Stimulated activated naive CD8-positive, alpha-beta T cell treated with anti-CD3 and anti-CD28 coated beads, Interleukin-15, amount 100 ng/mL, for 72 hours (primary cell): Measurements from ENCODE around the gene SMOC1.
A peak's percentile ranks its signal among the peaks of the same experiment; 100 is the strongest.

Experiments
- ATAC-seq: fragments of 150-1000 bp; cut with Tn5 transposase; 2 replicates; pipeline ENCODE4 v1.10.0; 2021; ENCODE audit warnings: mild to moderate bottlenecking, moderate library complexity
- DNase-seq, 2 donors: peaks; one replicate each; pipeline ENCODE4 v3.0.0; 2021 to 2022
- H3K27ac Mint-ChIP-seq, 2 donors: one replicate each; pipeline ENCODE4 v1.8.0; 2022; ENCODE audit warnings: mild to moderate bottlenecking in 2 of 2, mixed read lengths in 2 of 2, moderate library complexity in 2 of 2
- H3K27me3 Mint-ChIP-seq: one replicate; pipeline ENCODE4 v1.8.0; 2022; ENCODE audit warnings: mixed read lengths
- H3K4me1 Mint-ChIP-seq: one replicate; pipeline ENCODE4 v1.8.0; 2022; ENCODE audit warnings: mild to moderate bottlenecking, mixed read lengths
- H3K4me3 Mint-ChIP-seq, 2 donors: one replicate each; pipeline ENCODE4 v1.8.0; 2022; ENCODE audit warnings: mild to moderate bottlenecking in 2 of 2, mixed read lengths in 2 of 2, moderate library complexity in 1 of 2
- H3K9me3 Mint-ChIP-seq, 2 donors: one replicate each; pipeline ENCODE4 v1.8.0; 2022; ENCODE audit warnings: mixed read lengths in 2 of 2

The SMOC1 gene

DNA sequence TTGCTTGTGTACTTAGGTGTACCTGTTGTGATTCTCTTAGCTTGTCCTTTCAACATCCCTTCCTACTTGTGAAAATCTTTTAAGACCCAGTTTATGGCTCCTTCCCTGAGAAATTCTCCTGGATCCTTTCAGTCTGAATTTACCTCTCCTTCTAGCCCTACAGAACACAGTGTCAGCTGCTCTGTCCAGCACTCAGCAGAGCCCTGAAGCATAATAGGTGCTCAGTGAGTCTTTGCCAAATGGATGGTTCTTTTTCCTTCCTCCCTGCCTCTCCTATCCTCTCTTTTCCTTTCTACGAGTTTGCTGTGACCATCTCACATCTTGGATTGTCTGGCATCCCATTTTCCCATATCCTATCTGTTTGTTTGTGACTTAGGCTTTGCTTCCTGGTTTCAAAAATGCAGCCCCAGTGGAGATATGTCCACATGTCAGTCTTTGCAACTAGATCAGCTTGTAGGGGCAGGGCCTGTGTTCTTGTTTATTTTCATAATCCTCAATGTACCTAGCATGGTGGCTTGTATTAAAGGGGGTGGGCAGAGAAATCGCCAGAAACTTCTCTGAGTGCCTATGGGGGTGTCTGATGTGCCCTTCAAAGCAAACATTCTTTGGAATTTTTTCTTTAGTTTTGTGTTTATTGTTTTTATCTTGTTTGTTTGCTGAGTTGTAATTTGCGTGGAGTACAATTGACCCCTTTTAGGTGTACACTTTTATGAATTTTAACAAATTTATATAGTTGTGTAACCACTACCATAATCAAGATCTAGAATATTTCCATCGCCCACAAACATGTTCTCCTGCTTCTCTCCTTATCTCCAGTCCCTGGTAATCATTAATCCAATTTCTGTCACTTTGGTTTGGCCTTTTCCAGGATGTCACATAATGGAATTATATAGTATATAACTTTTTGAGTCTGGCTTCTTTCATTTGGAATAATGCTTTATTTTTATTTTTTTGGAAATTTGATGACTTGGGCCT lies 62.8 kb downstream of the SMOC1 start:
- no peak overlapping the region for H3K27ac Mint-ChIP-seq
- H3K27me3 Mint-ChIP-seq, result peaks cover 59% of the 10 kb centered on the region
- H3K4me1 Mint-ChIP-seq, result no peaks in the 10 kb centered on the region
- DNase-seq (no peak), ATAC-seq (no peak)
- H3K9me3 Mint-ChIP-seq, result peaks cover 12 to 15% of the 10 kb centered on the region in 2 donors
- no peak overlapping the region for H3K4me3 Mint-ChIP-seq

DNA sequence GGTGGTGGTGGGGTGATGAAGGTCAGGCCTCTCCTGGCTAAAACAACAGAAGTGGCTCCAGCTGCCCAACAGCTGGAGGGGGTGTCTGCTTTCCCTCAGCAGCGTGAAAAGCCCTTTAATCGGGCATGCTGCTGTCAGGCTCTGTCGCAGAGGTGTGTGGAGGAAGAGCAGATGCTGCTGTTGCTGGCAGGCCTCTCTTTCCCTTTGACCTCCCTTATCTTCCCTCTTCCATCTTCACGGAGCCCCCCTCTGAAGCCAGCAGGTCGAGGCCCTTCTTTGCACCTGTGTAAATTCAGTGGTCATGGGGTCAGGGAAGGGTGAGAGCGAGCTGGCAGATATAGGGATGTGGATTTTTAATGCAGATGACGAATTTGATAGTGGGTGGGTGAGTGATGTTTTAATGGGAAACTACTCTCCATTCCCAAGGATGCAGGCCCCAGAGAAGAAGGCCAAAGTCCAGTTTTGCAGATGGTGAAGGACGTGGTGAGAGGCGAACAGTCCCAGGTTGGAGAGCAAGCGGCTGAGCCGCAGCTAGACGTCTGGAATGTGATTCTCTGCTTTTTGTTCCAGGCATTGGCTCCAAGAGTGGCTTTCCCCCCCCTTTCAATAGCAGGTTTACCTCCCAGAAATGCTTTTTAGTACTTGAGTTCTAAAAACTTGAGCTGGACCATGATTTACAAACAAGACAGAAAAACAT lies 64.0 kb downstream of the SMOC1 start:
- Mint-ChIP-seq H3K9me3 (peaks cover 15 to 17% of the 10 kb centered on the region in 2 donors), H3K4me1 (no peaks in the 10 kb centered on the region), H3K4me3 (no peak overlapping the region), H3K27ac (no peak overlapping the region), H3K27me3 (peaks cover 49% of the 10 kb centered on the region)
- no peak for ATAC-seq
- no peak for DNase-seq

DNA sequence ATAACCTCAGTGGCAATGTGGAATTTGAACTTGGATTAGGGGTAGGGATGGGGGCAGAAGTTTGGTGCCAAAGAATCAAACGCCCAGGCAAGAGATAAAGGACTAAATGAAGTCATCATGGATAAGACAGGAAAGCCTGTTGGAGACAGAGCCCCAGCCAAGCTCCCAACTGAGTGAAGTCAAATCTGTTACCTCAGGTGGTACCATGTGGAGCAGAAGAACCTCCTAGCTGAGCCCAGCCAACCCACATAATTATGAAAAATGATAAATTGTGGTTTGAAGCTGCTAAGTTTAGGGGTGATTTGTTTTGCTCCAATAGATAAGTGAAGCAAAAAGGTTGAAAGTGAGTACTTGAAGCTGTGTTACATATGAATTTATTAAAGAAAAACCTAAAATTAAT lies 66.1 kb downstream of the SMOC1 start:
- ATAC-seq, result no peak
- H3K27me3 Mint-ChIP-seq, result peaks cover 41% of the 10 kb centered on the region
- H3K4me3 Mint-ChIP-seq, result no peak overlapping the region
- no peaks in the 10 kb centered on the region for H3K4me1 Mint-ChIP-seq
- no peak for DNase-seq
- H3K9me3 Mint-ChIP-seq, result peaks cover 15 to 17% of the 10 kb centered on the region in 2 donors
- peak overlapping the region in 1 of 2 donors; percentile 8 for H3K27ac Mint-ChIP-seq

GRCh38 chr14:69945912-69946311 lies 66.7 kb downstream of the SMOC1 start:
- Mint-ChIP-seq H3K27ac (no peak overlapping the region), H3K4me1 (no peaks in the 10 kb centered on the region), H3K4me3 (no peak overlapping the region), H3K9me3 (peaks cover 15 to 17% of the 10 kb centered on the region in 2 donors), H3K27me3 (peaks cover 35% of the 10 kb centered on the region)
- DNase-seq (no peak), ATAC-seq (no peak)

DNA sequence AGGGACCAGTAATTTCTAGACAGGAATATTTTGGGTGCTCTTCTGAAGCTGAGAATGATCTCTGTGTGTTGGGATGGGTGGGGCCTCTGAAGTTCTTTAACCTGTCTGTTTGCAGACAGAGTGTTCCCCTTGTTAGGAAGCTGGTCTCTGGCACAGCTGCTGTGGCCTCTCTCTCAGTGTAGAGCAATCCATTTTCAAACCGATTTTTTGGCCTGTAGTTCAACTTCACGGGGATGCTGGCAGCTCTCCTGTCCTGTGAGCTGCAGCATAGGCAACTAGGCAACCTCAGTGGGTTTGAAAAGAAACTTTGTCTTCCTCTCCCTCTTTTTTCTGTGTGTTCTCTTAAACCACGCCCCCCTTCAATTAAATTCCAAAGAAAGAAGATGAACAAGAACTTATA lies 69.1 kb downstream of the SMOC1 start:
- peaks cover 20% of the 10 kb centered on the region for H3K27me3 Mint-ChIP-seq
- H3K4me3 Mint-ChIP-seq, result no peak overlapping the region
- DNase-seq, result no peak
- no peak overlapping the region for H3K27ac Mint-ChIP-seq
- H3K4me1 Mint-ChIP-seq, result no peaks in the 10 kb centered on the region
- no peak for ATAC-seq
- peaks cover 15 to 17% of the 10 kb centered on the region in 2 donors for H3K9me3 Mint-ChIP-seq

DNA sequence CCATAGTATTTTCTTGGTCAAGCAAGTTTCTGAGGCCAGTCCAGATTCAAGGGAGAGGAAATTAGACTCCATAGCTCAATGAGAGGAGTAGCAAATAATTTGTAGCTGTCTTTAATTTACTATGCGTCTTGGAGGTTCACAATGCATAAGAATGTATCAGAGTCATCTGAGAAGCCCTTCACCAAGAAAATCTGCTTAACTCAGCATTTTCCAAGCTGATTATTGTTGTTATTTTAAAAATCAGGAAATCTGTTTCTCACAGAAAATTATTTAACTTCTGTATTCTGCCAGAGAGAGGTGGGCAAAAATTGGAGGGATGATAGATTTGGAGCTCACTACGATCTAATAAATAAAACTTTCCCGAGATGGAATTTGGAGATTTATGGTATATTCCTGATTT lies 72.0 kb downstream of the SMOC1 start:
- no peak overlapping the region for H3K27ac Mint-ChIP-seq
- ATAC-seq, result no peak
- no peaks in the 10 kb centered on the region for H3K4me1 Mint-ChIP-seq

GRCh38 chr14:69951935-69952334 lies 72.7 kb downstream of the SMOC1 start:
- Mint-ChIP-seq H3K27me3 (peaks cover 35% of the 10 kb centered on the region), H3K4me1 (no peaks in the 10 kb centered on the region), H3K9me3 (peaks cover 3 to 5% of the 10 kb centered on the region in 2 donors), H3K4me3 (no peak overlapping the region), H3K27ac (no peak overlapping the region)
- ATAC-seq (no peak), DNase-seq (no peak)

More for the DNA sequence above, 72.0 kb downstream of the SMOC1 start:
- DNase-seq, result no peak
- H3K27me3 Mint-ChIP-seq, result peaks cover 29% of the 10 kb centered on the region
- H3K4me3 Mint-ChIP-seq, result no peak overlapping the region
- peaks cover 4 to 7% of the 10 kb centered on the region in 2 donors for H3K9me3 Mint-ChIP-seq

DNA sequence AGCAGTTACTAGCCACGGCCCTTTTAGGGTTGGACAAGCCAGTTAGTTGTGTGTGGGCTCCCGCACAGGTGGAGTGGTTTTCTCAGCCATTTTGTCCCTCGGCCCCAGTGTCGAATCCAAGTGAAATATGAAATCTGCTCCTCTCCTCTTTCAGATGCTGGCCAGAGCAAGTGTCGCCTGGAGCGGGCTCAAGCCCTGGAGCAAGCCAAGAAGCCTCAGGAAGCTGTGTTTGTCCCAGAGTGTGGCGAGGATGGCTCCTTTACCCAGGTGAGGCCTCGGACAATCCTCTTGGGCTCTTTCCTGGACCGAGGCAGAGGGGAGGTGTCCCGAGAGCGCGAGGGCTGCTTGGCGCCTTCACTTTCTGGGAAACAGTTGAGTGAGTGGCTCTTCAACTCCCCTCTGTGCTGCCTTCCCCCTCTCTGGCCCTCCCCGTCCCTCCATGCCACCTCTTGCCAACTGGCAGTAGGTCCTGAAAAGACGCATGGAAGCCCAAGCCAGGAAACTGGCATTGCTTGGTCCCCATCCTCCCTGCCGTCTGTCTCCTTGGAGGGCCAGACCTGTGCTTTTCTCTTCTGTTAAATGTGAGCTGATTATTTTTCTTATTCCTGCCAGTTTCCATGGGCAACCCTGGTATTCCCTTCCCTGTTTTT lies 74.2 kb downstream of the SMOC1 start:
- H3K27me3 Mint-ChIP-seq, result peaks cover 33% of the 10 kb centered on the region
- no peaks in the 10 kb centered on the region for H3K9me3 Mint-ChIP-seq
- H3K27ac Mint-ChIP-seq, result peak overlapping the region; percentile 27 to 28
- ATAC-seq, result no peak
- no peak for DNase-seq
- H3K4me3 Mint-ChIP-seq, result no peak overlapping the region
- no peaks in the 10 kb centered on the region for H3K4me1 Mint-ChIP-seq

- Mint-ChIP-seq H3K27ac (no peak overlapping the region), H3K9me3 (no peaks in the 10 kb centered on the region), H3K4me3 (no peak overlapping the region), H3K4me1 (no peaks in the 10 kb centered on the region), H3K27me3 (peaks cover 24% of the 10 kb centered on the region)
- no peak for DNase-seq
- ATAC-seq, result no peak
Measured at GRCh38 chr14:69955855-69956845, 76.9 kb downstream of the SMOC1 start.

GRCh38 chr14:69956970-69957369 lies 77.8 kb downstream of the SMOC1 start:
- Mint-ChIP-seq H3K4me3 (no peak overlapping the region), H3K27me3 (peaks cover 24% of the 10 kb centered on the region), H3K4me1 (no peaks in the 10 kb centered on the region), H3K9me3 (no peaks in the 10 kb centered on the region), H3K27ac (no peak overlapping the region)
- ATAC-seq (no peak), DNase-seq (no peak)

GRCh38 chr14:69957986-69958385 lies 78.8 kb downstream of the SMOC1 start:
- no peaks in the 10 kb centered on the region for H3K4me1 Mint-ChIP-seq
- no peak overlapping the region for H3K27ac Mint-ChIP-seq

GRCh38 chr14:69959136-69959535 lies 79.9 kb downstream of the SMOC1 start:
- H3K27ac Mint-ChIP-seq, result no peak overlapping the region
- H3K9me3 Mint-ChIP-seq, result no peaks in the 10 kb centered on the region
- H3K4me1 Mint-ChIP-seq, result no peaks in the 10 kb centered on the region
- no peak overlapping the region for H3K4me3 Mint-ChIP-seq
- DNase-seq, result no peak
- ATAC-seq, result no peak
- H3K27me3 Mint-ChIP-seq, result peaks cover 15% of the 10 kb centered on the region

More at GRCh38 chr14:69957986-69958385, 78.8 kb downstream of the SMOC1 start:
- ATAC-seq (no peak), DNase-seq (no peak)
- Mint-ChIP-seq H3K9me3 (no peaks in the 10 kb centered on the region), H3K27me3 (peaks cover 24% of the 10 kb centered on the region), H3K4me3 (no peak overlapping the region)

DNA sequence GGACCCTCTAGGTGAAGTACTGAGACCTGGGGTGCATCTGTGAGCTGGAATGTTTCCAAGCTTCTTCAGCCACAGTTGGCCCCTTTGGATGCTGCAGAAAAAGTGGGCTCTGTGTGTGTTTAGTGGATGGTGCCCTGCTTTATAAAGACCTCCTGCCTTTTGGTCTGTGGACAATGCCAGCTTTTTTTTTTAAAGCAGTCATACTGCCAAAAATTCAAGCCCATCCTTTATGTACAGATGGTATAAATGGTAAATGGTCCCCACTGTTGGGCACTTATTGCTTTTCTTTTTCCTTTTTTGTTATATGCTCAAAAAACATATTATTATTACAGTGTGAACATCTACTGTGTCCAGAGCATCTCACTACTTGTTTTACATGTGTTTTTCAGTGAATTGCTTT lies 81.1 kb downstream of the SMOC1 start:
- Mint-ChIP-seq H3K9me3 (no peaks in the 10 kb centered on the region), H3K27ac (no peak overlapping the region), H3K4me3 (no peak overlapping the region), H3K4me1 (no peaks in the 10 kb centered on the region), H3K27me3 (peaks cover 7% of the 10 kb centered on the region)
- ATAC-seq (no peak), DNase-seq (no peak)

- H3K4me3 Mint-ChIP-seq, result no peak overlapping the region
- ATAC-seq, result no peak
Measured at GRCh38 chr14:69963966-69964365, 84.8 kb downstream of the SMOC1 start.

GRCh38 chr14:69964841-69965240 lies 85.6 kb downstream of the SMOC1 start:
- Mint-ChIP-seq H3K4me3 (no peak overlapping the region), H3K27ac (no peak overlapping the region), H3K4me1 (no peaks in the 10 kb centered on the region), H3K9me3 (no peaks in the 10 kb centered on the region), H3K27me3 (no peaks in the 10 kb centered on the region)
- no peak for DNase-seq
- no peak for ATAC-seq

More at GRCh38 chr14:69963966-69964365, 84.8 kb downstream of the SMOC1 start:
- Mint-ChIP-seq H3K27ac (no peak overlapping the region), H3K9me3 (no peaks in the 10 kb centered on the region), H3K27me3 (no peaks in the 10 kb centered on the region), H3K4me1 (no peaks in the 10 kb centered on the region)
- DNase-seq, result no peak
